T-helper 9 cell (primary cell): ENCODE measurements around the gene RTN4RL1.
"Not testable (repeated sequence)": the region's sequence is repeated elsewhere in the genome, so short reads cannot be mapped to it uniquely, and the experiment has no call there.

Experiments
- DNase-seq: peaks from one replicate; pipeline ENCODE4 v3.0.0-alpha.2; 2020

RTN4RL1 gene

DNA sequence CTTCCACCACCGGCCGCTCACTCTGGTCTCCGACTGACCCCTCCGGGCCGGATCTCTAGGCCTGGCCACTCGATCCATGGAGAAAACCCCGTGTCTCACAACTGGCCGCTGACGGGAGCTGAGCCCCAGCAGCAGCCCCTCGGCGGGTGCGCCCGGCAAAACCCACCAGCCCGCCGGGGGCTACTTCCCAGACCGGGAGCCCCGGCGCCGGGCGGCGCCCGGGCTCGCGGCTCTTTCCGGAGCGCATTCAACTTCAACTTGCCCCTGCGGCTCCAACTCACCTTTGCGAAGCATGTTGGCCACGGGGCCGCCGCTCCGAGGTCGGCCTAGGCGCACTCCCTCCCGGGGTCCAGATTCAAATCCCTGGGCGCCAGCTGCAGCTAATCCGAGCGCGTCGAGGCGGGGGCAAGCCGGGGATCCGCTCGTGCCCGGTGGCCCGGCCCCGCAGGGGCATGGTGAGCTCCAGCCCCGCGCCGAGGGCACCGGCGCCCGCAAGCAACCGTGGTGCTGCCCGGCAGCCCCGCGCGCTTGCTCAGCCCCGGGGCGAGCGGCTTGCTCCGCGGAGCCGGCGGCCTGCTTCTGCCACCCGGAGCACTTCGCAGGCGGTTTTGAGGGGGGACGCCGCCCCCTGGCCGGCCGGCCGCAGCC, 438 bp downstream of the RTN4RL1 start:
- no peak for DNase-seq

GRCh38 chr17:2023692-2024571, 1.2 kb downstream of the RTN4RL1 start:
- DNase-seq = peak; percentile 31

DNA sequence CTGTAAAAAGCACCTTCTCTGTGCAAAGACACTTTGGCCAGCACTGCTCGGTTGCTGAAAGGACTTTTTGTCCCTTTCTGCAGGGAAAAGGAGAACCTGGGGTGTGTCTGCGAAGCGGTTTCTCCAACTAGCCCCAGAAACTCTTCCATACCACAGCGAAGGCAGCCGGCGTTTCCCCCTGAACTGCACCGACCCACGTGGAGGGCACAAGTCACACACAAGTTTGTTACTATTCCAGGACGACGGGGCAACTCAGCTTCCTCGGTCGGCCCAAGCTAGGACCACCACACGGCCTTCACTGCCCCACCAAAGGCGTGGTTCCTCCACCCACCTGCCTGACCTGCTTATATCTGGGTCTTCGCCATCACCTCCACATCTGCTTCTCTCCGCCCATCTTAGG, 1.9 kb downstream of the RTN4RL1 start:
- DNase-seq = no peak

DNA sequence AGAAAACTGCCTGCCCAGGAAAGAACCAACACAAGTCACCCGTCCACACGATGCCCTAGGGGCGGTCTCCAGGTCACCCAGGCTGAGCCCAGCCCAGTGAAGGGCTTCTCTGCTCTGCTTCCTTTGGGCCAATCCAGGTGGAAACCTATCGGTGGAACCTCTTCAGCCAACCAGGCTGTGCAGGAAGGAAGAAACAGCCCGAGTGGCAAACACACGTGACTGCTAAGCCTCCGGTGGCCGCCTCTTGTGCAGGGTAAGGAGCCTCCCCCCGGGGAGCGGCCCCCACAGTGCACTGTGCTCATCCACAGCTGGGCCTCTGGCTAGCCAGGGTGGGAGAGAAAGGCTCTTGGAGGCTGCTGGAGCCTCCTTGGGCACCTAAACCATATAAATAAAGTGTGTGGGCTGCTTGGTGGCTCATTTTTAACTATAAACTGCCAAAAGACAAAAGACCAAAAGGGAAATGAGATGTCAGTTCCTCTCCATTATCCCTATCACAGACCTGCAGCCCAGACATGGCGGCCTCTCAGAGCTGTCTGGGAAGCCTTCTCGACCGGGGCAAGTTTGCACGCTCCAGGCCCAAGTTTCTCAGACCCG, 2.4 kb downstream of the RTN4RL1 start:
- no peak for DNase-seq

DNA sequence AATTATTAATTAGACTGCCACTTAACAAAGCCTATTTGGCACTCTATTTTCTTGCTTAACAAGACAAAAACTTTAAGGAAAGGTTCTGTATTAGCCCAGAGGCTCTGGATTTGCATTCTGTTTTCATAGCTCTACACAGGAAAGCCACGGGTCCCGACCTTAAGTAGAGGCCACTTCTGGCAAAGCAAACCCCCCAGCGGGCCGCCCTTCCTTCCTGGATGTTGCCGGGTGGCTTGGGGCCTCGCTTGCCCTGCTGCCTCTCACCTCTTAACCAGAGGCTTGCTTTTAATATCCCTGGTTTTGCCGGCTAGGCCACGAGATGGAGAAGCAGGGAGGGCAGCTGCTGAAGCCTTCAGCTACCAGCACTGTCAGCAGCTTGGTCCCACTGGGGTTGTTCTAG, 4.4 kb downstream of the RTN4RL1 start:
- no peak for DNase-seq

DNA sequence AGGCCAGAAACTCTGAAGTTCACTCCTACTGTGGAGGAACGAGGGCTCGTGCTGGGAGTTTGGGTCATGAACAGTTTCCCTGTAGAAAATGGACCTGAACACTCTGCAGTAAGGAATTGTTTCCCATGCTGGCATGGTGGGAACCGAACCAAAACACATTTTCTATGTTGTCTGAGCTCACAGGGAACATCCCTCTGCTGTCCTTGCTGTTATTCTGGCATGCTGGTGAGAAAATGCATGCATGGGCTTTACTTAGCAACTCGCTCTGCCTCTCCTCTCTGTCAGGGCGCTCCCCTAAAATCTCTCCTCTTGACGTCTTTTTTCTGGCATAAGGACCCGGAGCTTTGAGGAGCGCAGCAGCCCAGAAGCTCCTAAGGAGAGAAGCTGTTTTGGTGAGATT, 5.4 kb downstream of the RTN4RL1 start:
- DNase-seq = no peak

GRCh38 chr17:2018716-2019510, 6.2 kb downstream of the RTN4RL1 start:
- no peak for DNase-seq

- no peak for DNase-seq
Measured at GRCh38 chr17:2017274-2017941, 7.7 kb downstream of the RTN4RL1 start.

DNA sequence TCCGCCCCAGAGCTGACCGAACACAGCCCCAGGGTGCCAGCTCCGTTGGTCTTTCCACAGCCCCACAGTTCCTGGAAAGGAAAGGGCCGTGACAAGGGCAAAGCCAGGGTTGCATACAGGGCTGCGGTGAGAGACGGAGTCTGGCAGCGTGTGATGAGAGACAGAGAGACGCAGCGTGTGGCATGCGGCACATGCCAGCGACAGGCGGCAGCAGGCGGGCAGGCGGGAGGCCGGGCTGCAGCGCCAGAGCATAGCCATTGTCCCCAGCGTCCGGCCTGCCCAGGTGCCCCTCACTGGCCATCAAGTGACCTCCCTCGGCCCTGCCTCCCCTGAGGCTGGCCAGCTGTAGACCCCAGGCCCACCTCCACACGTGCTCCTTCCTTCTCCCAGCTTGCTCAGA, 8.6 kb downstream of the RTN4RL1 start:
- no peak for DNase-seq

- DNase-seq = no peak
Measured at GRCh38 chr17:2015314-2015713, 9.8 kb downstream of the RTN4RL1 start.

DNA sequence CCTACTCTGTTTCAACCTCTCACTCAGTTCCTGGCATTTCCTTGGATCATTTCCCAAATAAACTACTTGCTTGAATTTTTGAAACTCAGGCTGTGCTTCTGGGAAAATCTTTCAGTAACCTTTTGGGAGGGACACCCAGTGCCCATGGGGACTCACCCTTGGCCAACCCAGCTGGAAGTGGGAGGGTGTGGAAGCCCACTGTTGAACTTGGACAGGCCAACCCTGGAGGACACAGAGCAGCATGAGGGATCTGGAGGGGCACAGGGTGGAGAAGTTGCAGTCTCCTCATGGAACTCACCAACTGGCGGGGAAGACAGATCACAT, 11.2 kb downstream of the RTN4RL1 start:
- no peak for DNase-seq

- DNase-seq = not testable (repeated sequence)
Measured at GRCh38 chr17:2013220-2013993, 11.7 kb downstream of the RTN4RL1 start.

- no peak for DNase-seq
Measured at GRCh38 chr17:2012499-2012898, 12.6 kb downstream of the RTN4RL1 start.

DNA sequence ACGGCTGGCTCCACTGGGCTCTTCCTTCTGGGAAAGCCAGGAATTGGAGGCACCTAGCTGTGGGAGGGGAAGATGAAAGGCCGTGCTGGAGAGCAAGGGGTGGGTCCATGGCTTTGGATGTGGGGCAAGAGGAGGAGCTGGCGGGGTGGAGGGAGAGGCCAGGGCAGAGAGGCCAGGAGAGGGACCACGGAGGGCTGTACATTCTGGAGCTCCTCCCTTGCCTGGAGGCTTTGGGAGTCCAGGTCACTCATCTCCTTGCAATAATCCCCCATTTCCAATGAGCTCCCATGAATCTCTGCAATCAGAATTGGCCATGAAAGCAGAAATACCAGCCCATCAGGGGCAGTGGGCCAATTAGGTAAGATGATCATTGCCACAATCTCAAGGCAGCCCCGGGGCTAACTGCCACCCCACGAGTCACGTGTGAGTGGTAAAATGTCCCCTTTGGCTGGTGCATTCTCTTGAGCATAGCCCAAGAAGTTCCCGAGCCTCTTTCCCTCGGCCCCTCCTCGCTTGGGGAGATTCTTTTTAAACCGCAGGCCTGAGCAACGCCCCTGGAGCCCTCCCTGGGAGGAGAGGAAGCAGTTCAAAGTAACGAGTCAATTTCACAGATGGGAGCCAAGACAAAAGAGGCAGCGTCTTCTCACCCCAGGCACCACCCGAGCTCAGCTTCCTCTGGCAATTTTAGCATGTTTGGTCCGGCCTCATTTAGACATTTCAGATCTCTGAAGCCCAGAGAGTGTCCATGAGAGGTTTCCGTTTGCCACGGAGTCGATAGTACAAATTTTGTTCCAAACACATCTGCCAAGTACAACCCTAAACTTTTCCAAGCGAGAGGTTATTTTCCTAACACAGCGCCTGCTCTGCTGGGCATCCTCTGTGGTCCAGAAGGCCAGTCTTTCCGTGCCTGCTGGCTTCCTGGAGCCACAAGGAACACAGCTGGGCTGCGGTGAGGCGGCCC, 13.4 kb downstream of the RTN4RL1 start:
- no peak for DNase-seq

GRCh38 chr17:2009737-2010136, 15.4 kb downstream of the RTN4RL1 start:
- DNase-seq = no peak

GRCh38 chr17:2008332-2009126, 16.6 kb downstream of the RTN4RL1 start:
- no peak for DNase-seq

DNA sequence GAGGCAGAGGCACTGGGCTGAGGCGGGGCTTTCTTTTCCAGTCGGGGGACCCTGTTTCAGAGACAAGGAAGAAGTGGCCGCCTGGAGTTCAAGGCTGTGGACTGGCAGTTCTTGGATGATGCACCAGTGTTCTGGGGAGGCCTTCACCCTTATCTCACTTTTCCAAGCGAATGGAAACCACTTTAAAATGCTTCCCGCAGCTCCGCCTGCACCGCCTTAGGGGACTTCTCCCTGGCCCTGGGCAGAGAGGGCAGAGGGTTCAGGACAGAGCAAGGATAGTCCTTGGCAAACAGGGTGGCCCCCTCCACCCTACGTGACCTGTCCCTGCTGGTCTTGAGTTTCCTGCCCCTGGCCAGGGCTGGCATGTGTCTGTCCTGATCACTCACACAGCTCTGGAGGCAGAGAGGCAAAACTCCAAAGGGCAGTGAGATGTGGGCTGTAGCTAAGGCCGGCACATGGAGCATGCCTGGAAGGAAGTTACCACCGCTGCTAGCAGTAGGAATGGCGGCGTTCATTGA, 20.6 kb downstream of the RTN4RL1 start:
- DNase-seq = no peak

GRCh38 chr17:2003525-2003924, 21.6 kb downstream of the RTN4RL1 start:
- no peak for DNase-seq

- DNase-seq = no peak
Measured at GRCh38 chr17:2002767-2003329, 22.3 kb downstream of the RTN4RL1 start.
